Measurements from ENCODE around the gene ZKSCAN5.

The ZKSCAN5 gene

GRCh38 chr7:99485094-99485493 lies 19.4 kb upstream of the ZKSCAN5 start:
- no peak overlapping the region for H2AK5ac ChIP-seq (ENCODE audit: low read length)
- no peak overlapping the region for H2BK15ac ChIP-seq (replicated peaks; ENCODE audit: low read depth)
- no CpG with 5 or more reads among the region's 5 CpGs for WGBS (ENCODE audit: extremely low coverage, insufficient coverage, low lambda C conversion rate)
- no peak overlapping the region for H3K23ac ChIP-seq (ENCODE audit: low read length)
- H3K4me1 ChIP-seq (ENCODE audit: control insufficient read depth, low read depth, low read length) = no peaks in the 10 kb centered on the region
- no peak overlapping the region for H3K18ac ChIP-seq (ENCODE audit: low read length)
- no peak overlapping the region for H3K4me3 ChIP-seq (ENCODE audit: low read length)
- no peak overlapping the region for H3K56ac ChIP-seq (ENCODE audit: low read length)
- no peak overlapping the region for H3K27ac ChIP-seq (ENCODE audit: low read depth, low read length)
- no peak overlapping the region for H3K4ac ChIP-seq (ENCODE audit: low read depth, low read length)
- no peak overlapping the region for H3K4me2 ChIP-seq (ENCODE audit: low read length)
- H3K79me1 ChIP-seq (ENCODE audit: low read length) = no peaks in the 10 kb centered on the region
- H3K79me2 ChIP-seq (ENCODE audit: control insufficient read depth, insufficient read depth, low read length) = no peaks in the 10 kb centered on the region
- H4K8ac ChIP-seq (ENCODE audit: low read depth, low read length) = no peak overlapping the region
- no peak overlapping the region for H2BK5ac ChIP-seq (ENCODE audit: low read length)
- no peaks in the 10 kb centered on the region for H3K27me3 ChIP-seq (ENCODE audit: insufficient read depth, low read length, poor library complexity)
- H3K36me3 ChIP-seq (ENCODE audit: control insufficient read depth, insufficient read depth, low read length) = no peaks in the 10 kb centered on the region
- DNase-seq = no peak
- H4K5ac ChIP-seq (ENCODE audit: low read length) = no peak overlapping the region
- H3K9ac ChIP-seq (ENCODE audit: low read length) = no peak overlapping the region
- H2BK120ac ChIP-seq (ENCODE audit: low read depth, low read length) = no peak overlapping the region

GRCh38 chr7:99489235-99489634 lies 15.2 kb upstream of the ZKSCAN5 start:
- H3K4me3 ChIP-seq (ENCODE audit: low read length) = no peak overlapping the region
- H3K56ac ChIP-seq (ENCODE audit: low read length) = no peak overlapping the region
- no peak overlapping the region for H3K18ac ChIP-seq (ENCODE audit: low read length)
- peaks cover 8% of the 10 kb centered on the region for H3K36me3 ChIP-seq (ENCODE audit: control insufficient read depth, insufficient read depth, low read length)
- H3K4me1 ChIP-seq (ENCODE audit: control insufficient read depth, low read depth, low read length) = no peaks in the 10 kb centered on the region
- no peak overlapping the region for H2BK5ac ChIP-seq (ENCODE audit: low read length)
- H3K79me2 ChIP-seq (ENCODE audit: control insufficient read depth, insufficient read depth, low read length) = no peaks in the 10 kb centered on the region
- no peak overlapping the region for H4K5ac ChIP-seq (ENCODE audit: low read length)
- H3K4me2 ChIP-seq (ENCODE audit: low read length) = no peak overlapping the region
- no peak overlapping the region for H2BK120ac ChIP-seq (ENCODE audit: low read depth, low read length)
- H3K79me1 ChIP-seq (ENCODE audit: low read length) = no peaks in the 10 kb centered on the region
- H2BK15ac ChIP-seq (replicated peaks; ENCODE audit: low read depth) = no peak overlapping the region
- no peak overlapping the region for H3K27ac ChIP-seq (ENCODE audit: low read depth, low read length)
- H3K27me3 ChIP-seq (ENCODE audit: insufficient read depth, low read length, poor library complexity) = no peaks in the 10 kb centered on the region
- H3K23ac ChIP-seq (ENCODE audit: low read length) = no peak overlapping the region
- no peak overlapping the region for H4K8ac ChIP-seq (ENCODE audit: low read depth, low read length)
- peak; percentile 43 for DNase-seq
- H3K4ac ChIP-seq (ENCODE audit: low read depth, low read length) = no peak overlapping the region
- no CpG with 5 or more reads among the region's 4 CpGs for WGBS (ENCODE audit: extremely low coverage, insufficient coverage, low lambda C conversion rate)
- no peak overlapping the region for H3K9ac ChIP-seq (ENCODE audit: low read length)
- H2AK5ac ChIP-seq (ENCODE audit: low read length) = no peak overlapping the region

- no peak overlapping the region for H2BK5ac ChIP-seq (ENCODE audit: low read length)
- no CpG with 5 or more reads among the region's 3 CpGs for WGBS (ENCODE audit: extremely low coverage, insufficient coverage, low lambda C conversion rate)
- H3K36me3 ChIP-seq (ENCODE audit: control insufficient read depth, insufficient read depth, low read length) = peaks cover 8% of the 10 kb centered on the region
These were observed 13.6 kb upstream of the ZKSCAN5 start for GRCh38 chr7:99490878-99491277.

GRCh38 chr7:99493823-99494222 lies 10.6 kb upstream of the ZKSCAN5 start:
- no peak overlapping the region for H3K18ac ChIP-seq (ENCODE audit: low read length)
- no peak overlapping the region for H2BK5ac ChIP-seq (ENCODE audit: low read length)
- H3K27me3 ChIP-seq (ENCODE audit: insufficient read depth, low read length, poor library complexity) = no peaks in the 10 kb centered on the region
- no peak overlapping the region for H2BK15ac ChIP-seq (replicated peaks; ENCODE audit: low read depth)
- no peak overlapping the region for H3K4me2 ChIP-seq (ENCODE audit: low read length)
- peaks cover 8% of the 10 kb centered on the region for H3K36me3 ChIP-seq (ENCODE audit: control insufficient read depth, insufficient read depth, low read length)
- H3K79me2 ChIP-seq (ENCODE audit: control insufficient read depth, insufficient read depth, low read length) = peaks cover 22% of the 10 kb centered on the region
- H3K4me3 ChIP-seq (ENCODE audit: low read length) = peak overlapping the region; percentile 47
- no peak overlapping the region for H4K5ac ChIP-seq (ENCODE audit: low read length)
- no CpG with 5 or more reads among the region's 6 CpGs for WGBS (ENCODE audit: extremely low coverage, insufficient coverage, low lambda C conversion rate)
- H3K9ac ChIP-seq (ENCODE audit: low read length) = no peak overlapping the region
- peaks cover 8% of the 10 kb centered on the region for H3K79me1 ChIP-seq (ENCODE audit: low read length)
- H3K56ac ChIP-seq (ENCODE audit: low read length) = no peak overlapping the region
- no peak for DNase-seq
- no peak overlapping the region for H4K8ac ChIP-seq (ENCODE audit: low read depth, low read length)
- no peak overlapping the region for H3K27ac ChIP-seq (ENCODE audit: low read depth, low read length)
- peaks cover 6% of the 10 kb centered on the region for H3K4me1 ChIP-seq (ENCODE audit: control insufficient read depth, low read depth, low read length)
- H3K4ac ChIP-seq (ENCODE audit: low read depth, low read length) = no peak overlapping the region
- H2AK5ac ChIP-seq (ENCODE audit: low read length) = no peak overlapping the region
- H2BK120ac ChIP-seq (ENCODE audit: low read depth, low read length) = no peak overlapping the region
- H3K23ac ChIP-seq (ENCODE audit: low read length) = no peak overlapping the region

More at GRCh38 chr7:99490878-99491277, 13.6 kb upstream of the ZKSCAN5 start:
- no peaks in the 10 kb centered on the region for H3K79me2 ChIP-seq (ENCODE audit: control insufficient read depth, insufficient read depth, low read length)
- no peak overlapping the region for H3K4me3 ChIP-seq (ENCODE audit: low read length)
- H4K8ac ChIP-seq (ENCODE audit: low read depth, low read length) = no peak overlapping the region
- H2AK5ac ChIP-seq (ENCODE audit: low read length) = no peak overlapping the region
- DNase-seq = peak; percentile 41
- H4K5ac ChIP-seq (ENCODE audit: low read length) = no peak overlapping the region
- H2BK15ac ChIP-seq (replicated peaks; ENCODE audit: low read depth) = no peak overlapping the region
- H3K4me1 ChIP-seq (ENCODE audit: control insufficient read depth, low read depth, low read length) = no peaks in the 10 kb centered on the region
- no peak overlapping the region for H3K56ac ChIP-seq (ENCODE audit: low read length)
- H3K27me3 ChIP-seq (ENCODE audit: insufficient read depth, low read length, poor library complexity) = no peaks in the 10 kb centered on the region
- H3K4ac ChIP-seq (ENCODE audit: low read depth, low read length) = no peak overlapping the region
- no peaks in the 10 kb centered on the region for H3K79me1 ChIP-seq (ENCODE audit: low read length)
- H2BK120ac ChIP-seq (ENCODE audit: low read depth, low read length) = no peak overlapping the region
- no peak overlapping the region for H3K9ac ChIP-seq (ENCODE audit: low read length)
- no peak overlapping the region for H3K23ac ChIP-seq (ENCODE audit: low read length)
- no peak overlapping the region for H3K18ac ChIP-seq (ENCODE audit: low read length)
- no peak overlapping the region for H3K4me2 ChIP-seq (ENCODE audit: low read length)
- no peak overlapping the region for H3K27ac ChIP-seq (ENCODE audit: low read depth, low read length)

GRCh38 chr7:99497766-99498545 lies 6.5 kb upstream of the ZKSCAN5 start:
- Histone ChIP-seq H2BK5ac (ENCODE audit: low read length) (no peak overlapping the region), H3K4me1 (ENCODE audit: control insufficient read depth, low read depth, low read length) (peaks cover 6% of the 10 kb centered on the region), H3K79me1 (ENCODE audit: low read length) (peaks cover 12% of the 10 kb centered on the region), H3K9ac (ENCODE audit: low read length) (peak overlapping the region; percentile 60), H2BK120ac (ENCODE audit: low read depth, low read length) (no peak overlapping the region), H3K79me2 (ENCODE audit: control insufficient read depth, insufficient read depth, low read length) (peaks cover 32% of the 10 kb centered on the region), H3K4ac (ENCODE audit: low read depth, low read length) (no peak overlapping the region), H2BK15ac (replicated peaks; ENCODE audit: low read depth) (no peak overlapping the region), H4K8ac (ENCODE audit: low read depth, low read length) (no peak overlapping the region), H3K27ac (ENCODE audit: low read depth, low read length) (no peak overlapping the region), H3K27me3 (ENCODE audit: insufficient read depth, low read length, poor library complexity) (no peaks in the 10 kb centered on the region), H4K5ac (ENCODE audit: low read length) (no peak overlapping the region), H2AK5ac (ENCODE audit: low read length) (no peak overlapping the region), H3K23ac (ENCODE audit: low read length) (no peak overlapping the region), H3K36me3 (ENCODE audit: control insufficient read depth, insufficient read depth, low read length) (peaks cover 8% of the 10 kb centered on the region), H3K18ac (ENCODE audit: low read length) (no peak overlapping the region), H3K4me3 (ENCODE audit: low read length) (no peak overlapping the region), H3K56ac (ENCODE audit: low read length) (no peak overlapping the region), H3K4me2 (ENCODE audit: low read length) (peak overlapping the region; percentile 29)
- no peak for DNase-seq
- no CpG with 5 or more reads among the region's 6 CpGs for WGBS (ENCODE audit: extremely low coverage, insufficient coverage, low lambda C conversion rate)

GRCh38 chr7:99498546-99498944 lies 5.9 kb upstream of the ZKSCAN5 start:
- Histone ChIP-seq H3K79me2 (ENCODE audit: control insufficient read depth, insufficient read depth, low read length) (peaks cover 32% of the 10 kb centered on the region), H3K4ac (ENCODE audit: low read depth, low read length) (no peak overlapping the region), H3K9ac (ENCODE audit: low read length) (peak overlapping the region; percentile 60), H2BK15ac (replicated peaks; ENCODE audit: low read depth) (no peak overlapping the region), H2AK5ac (ENCODE audit: low read length) (no peak overlapping the region), H4K8ac (ENCODE audit: low read depth, low read length) (no peak overlapping the region), H2BK120ac (ENCODE audit: low read depth, low read length) (no peak overlapping the region), H3K4me2 (ENCODE audit: low read length) (peak overlapping the region; percentile 74), H3K4me1 (ENCODE audit: control insufficient read depth, low read depth, low read length) (peaks cover 6% of the 10 kb centered on the region), H3K4me3 (ENCODE audit: low read length) (peak overlapping the region; percentile 32), H3K18ac (ENCODE audit: low read length) (no peak overlapping the region), H3K27me3 (ENCODE audit: insufficient read depth, low read length, poor library complexity) (no peaks in the 10 kb centered on the region), H3K27ac (ENCODE audit: low read depth, low read length) (no peak overlapping the region), H3K36me3 (ENCODE audit: control insufficient read depth, insufficient read depth, low read length) (peaks cover 6% of the 10 kb centered on the region), H3K79me1 (ENCODE audit: low read length) (peaks cover 12% of the 10 kb centered on the region), H2BK5ac (ENCODE audit: low read length) (no peak overlapping the region), H3K23ac (ENCODE audit: low read length) (no peak overlapping the region), H3K56ac (ENCODE audit: low read length) (peak overlapping the region; percentile 60), H4K5ac (ENCODE audit: low read length) (no peak overlapping the region)
- no peak for DNase-seq
- no CpG with 5 or more reads among the region's 11 CpGs for WGBS (ENCODE audit: extremely low coverage, insufficient coverage, low lambda C conversion rate)
